HepG2 (cell line): ENCODE measurements around the gene CPT1B. TPM values are rescaled to one million over a fixed set of nuclear protein-coding genes. Genes with fewer than 3 reads are reported as not detected.

ENCODE experiments used
- FOXM1 ChIP-seq: sonication (generic); formaldehyde crosslinking; IDR thresholded peaks from 2 replicates; pipeline ENCODE4 v1.5.0; 2020; ENCODE audit warnings: missing genetic modification reagents
- HOXA3 ChIP-seq: sonication (generic); formaldehyde crosslinking; IDR thresholded peaks from 2 replicates; pipeline ENCODE4 v1.5.0; 2020; ENCODE audit warnings: missing genetic modification reagents
- MAZ ChIP-seq, 2 experiments: sonication (generic) in 1 of 2; formaldehyde crosslinking in 1 of 2; IDR thresholded peaks; 2 replicates each; pipeline versions ENCODE4 v1.5.0 to v1.6.1; 2012 to 2020; ENCODE audit warnings: low read depth in 2 of 2, mild to moderate bottlenecking in 2 of 2, borderline replicate concordance in 1 of 2, improper control_type of control experiment in 1 of 2, low read length in 1 of 2, missing genetic modification reagents in 1 of 2, moderate library complexity in 1 of 2
- SMARCE1 ChIP-seq: fragments of 450-650 bp; IDR thresholded peaks from 2 replicates; pipeline ENCODE4 v1.6.1; 2017; ENCODE audit warnings: borderline replicate concordance
- SRSF4 ChIP-seq: fragments of 200-400 bp; formaldehyde crosslinking; IDR thresholded peaks from one replicate; pipeline ENCODE4 v1.6.1; 2018; ENCODE audit warnings: mild to moderate bottlenecking, low read depth, low read length, moderate library complexity; ENCODE audit not compliant: poor library complexity, severe bottlenecking
- ZBTB10 ChIP-seq: sonication (generic); formaldehyde crosslinking; IDR thresholded peaks from 2 replicates; pipeline ENCODE4 v1.4.0; 2020; ENCODE audit warnings: missing genetic modification reagents, borderline replicate concordance
- ZNF101 ChIP-seq: sonication (generic); formaldehyde crosslinking; IDR thresholded peaks from 2 replicates; pipeline ENCODE4 v1.4.0; 2020; ENCODE audit warnings: mild to moderate bottlenecking, low read depth, missing genetic modification reagents, borderline replicate concordance
- ZNF225 ChIP-seq: sonication (generic); formaldehyde crosslinking; IDR thresholded peaks from 2 replicates; pipeline ENCODE4 v1.4.0; 2020; ENCODE audit warnings: mild to moderate bottlenecking, missing genetic modification reagents
- ZNF333 ChIP-seq: sonication (generic); formaldehyde crosslinking; IDR thresholded peaks from 2 replicates; pipeline ENCODE4 v1.4.0; 2020; ENCODE audit warnings: mild to moderate bottlenecking, missing genetic modification reagents, borderline replicate concordance
- ZNF780A ChIP-seq: sonication (generic); formaldehyde crosslinking; IDR thresholded peaks from 2 replicates; pipeline ENCODE4 v1.8.0; 2022; ENCODE audit warnings: mild to moderate bottlenecking, missing genetic modification reagents, moderate library complexity
- polyA plus RNA-seq, 8 experiments: library from polyadenylated mRNA; depleted of rRNA in 3 of 8; stranded (reverse) in 7 of 8; unstranded in 1 of 8; fragments of >200 nt; fragmentation: Illumina TruSeq in 4 of 8; extraction: Trizol in 4 of 8; gene quantifications; 2 replicates each; pipeline versions ENCODE4 v1.2.1 to v1.2.3, GENCODE V29; 2011 to 2016; ENCODE audit warnings: low read depth in 4 of 8, missing spikeins in 1 of 8, mixed read lengths in 1 of 8; ENCODE audit not compliant: insufficient read depth in 1 of 8
- total RNA-seq, 5 experiments: library from RNA; depleted of rRNA; stranded (reverse); fragments of >200 nt; fragmentation: Illumina TruSeq; extraction: Trizol; gene quantifications; 2 replicates each; pipeline ENCODE4 v1.2.3, GENCODE V29; 2016; ENCODE audit warnings: low read depth in 1 of 5
- TF ChIP-seq, protein P1 (sequence below): IDR thresholded peaks from 2 replicates; pipeline ENCODE4 v1.6.1; 2012; ENCODE audit warnings: inconsistent platforms
- TF ChIP-seq, protein P2 (sequence below): sonication (generic); formaldehyde crosslinking; IDR thresholded peaks from 2 replicates; pipeline ENCODE4 v1.8.1; 2023; ENCODE audit warnings: mild to moderate bottlenecking, inconsistent platforms, moderate library complexity, missing genetic modification reagents, borderline replicate concordance

Gene CPT1B
- total and polyA plus RNA-seq, 2 of the 13 experiments (the other 11 are each of a cell fraction or from before 2014, with no cell fraction given) = 9.2 to 19.5 TPM

GRCh38 chr22:50525858-50526107 is 52.4 kb downstream of the CPT1B start (continued):
- TF ChIP-seq, protein P1, sequence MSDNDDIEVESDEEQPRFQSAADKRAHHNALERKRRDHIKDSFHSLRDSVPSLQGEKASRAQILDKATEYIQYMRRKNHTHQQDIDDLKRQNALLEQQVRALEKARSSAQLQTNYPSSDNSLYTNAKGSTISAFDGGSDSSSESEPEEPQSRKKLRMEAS = peak; percentile 74; the same call in 1 of the 2 replicates
- TF ChIP-seq ZNF101 (0 out of 2 replicates have a peak, but pooled peaks have one; percentile 5), ZNF333 (0 out of 2 replicates have a peak, but pooled peaks have one; percentile 13), ZBTB10 (CRISPR knock-in tag) (0 out of 2 replicates have a peak, but pooled peaks have one; percentile 1), SMARCE1 (no peak), HOXA3 (CRISPR knock-in tag) (0 out of 2 replicates have a peak, but pooled peaks have one; percentile 5), FOXM1 (CRISPR knock-in tag) (no peak), MAZ (IDR thresholded peaks at IDR 0.05; ENCODE audit: borderline replicate concordance, low read depth, low read length) (no peak), MAZ (CRISPR knock-in tag; IDR thresholded peaks at IDR 0.05; ENCODE audit: low read depth) (peak; percentile 77; the same call in 1 of the 2 replicates), ZNF225 (CRISPR knock-in tag) (no peak), SRSF4 (peak; percentile 5), ZNF780A (CRISPR knock-in tag) (0 out of 2 replicates have a peak, but pooled peaks have one; percentile 16)
- TF ChIP-seq, protein P2, sequence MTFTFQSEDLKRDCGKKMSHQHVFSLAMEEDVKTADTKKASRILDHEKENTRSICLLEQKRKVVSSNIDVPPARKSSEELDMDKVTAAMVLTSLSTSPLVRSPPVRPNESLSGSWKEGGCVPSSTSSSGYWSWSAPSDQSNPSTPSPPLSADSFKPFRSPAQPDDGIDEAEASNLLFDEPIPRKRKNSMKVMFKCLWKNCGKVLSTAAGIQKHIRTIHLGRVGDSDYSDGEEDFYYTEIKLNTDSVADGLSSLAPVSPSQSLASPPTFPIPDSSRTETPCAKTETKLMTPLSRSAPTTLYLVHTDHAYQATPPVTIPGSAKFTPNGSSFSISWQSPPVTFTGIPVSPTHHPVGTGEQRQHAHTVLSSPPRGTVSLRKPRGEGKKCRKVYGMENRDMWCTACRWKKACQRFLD (CRISPR knock-in tag) = no peak
- TF ChIP-seq, all 625 proteins: peak for 19
